HG03196 (cell line): ENCODE measurements around the gene MON1B.

ENCODE experiments used
- ATAC-seq: cut with Tn5 transposase; IDR thresholded peaks from one replicate; pipeline ENCODE4 v1.9.1; 2021; ENCODE audit not compliant: unreplicated experiment

MON1B gene

GRCh38 chr16:77195411-77195810, 4.4 kb downstream of the MON1B start:
- no peak for ATAC-seq

DNA sequence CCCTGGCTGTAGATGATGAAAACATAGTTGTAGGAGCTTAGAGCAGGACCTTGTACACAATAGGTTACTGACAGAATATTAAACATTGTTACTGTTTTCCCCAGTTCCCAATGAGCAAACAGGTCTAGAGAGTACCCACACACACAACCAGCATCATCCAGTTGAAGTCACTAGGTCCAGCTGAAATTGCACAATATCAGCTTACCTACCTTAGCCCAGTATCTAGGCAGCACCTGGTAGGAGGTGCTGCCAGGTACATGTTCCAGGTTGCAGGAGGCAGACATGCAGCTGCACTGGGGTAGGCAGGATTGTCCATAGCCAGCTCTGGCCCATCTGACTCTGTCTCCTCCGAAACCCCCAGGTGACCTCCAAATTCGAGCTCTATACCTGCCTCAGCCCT, 6.8 kb downstream of the MON1B start:
- ATAC-seq, result no peak

GRCh38 chr16:77199211-77199610, 8.2 kb downstream of the MON1B start, which contains the start of gene SYCE1L:
SYCE1L (plus strand) TSS chr16:77199408; CDS start chr16:77199452, 44 bp downstream.
- no peak for ATAC-seq

GRCh38 chr16:77206533-77206932, 15.5 kb downstream of the MON1B start:
- no peak for ATAC-seq

GRCh38 chr16:77207030-77207429, 16.0 kb downstream of the MON1B start:
- ATAC-seq, result no peak

- no peak for ATAC-seq
Measured at GRCh38 chr16:77208382-77208781, 17.4 kb downstream of the MON1B start.

DNA sequence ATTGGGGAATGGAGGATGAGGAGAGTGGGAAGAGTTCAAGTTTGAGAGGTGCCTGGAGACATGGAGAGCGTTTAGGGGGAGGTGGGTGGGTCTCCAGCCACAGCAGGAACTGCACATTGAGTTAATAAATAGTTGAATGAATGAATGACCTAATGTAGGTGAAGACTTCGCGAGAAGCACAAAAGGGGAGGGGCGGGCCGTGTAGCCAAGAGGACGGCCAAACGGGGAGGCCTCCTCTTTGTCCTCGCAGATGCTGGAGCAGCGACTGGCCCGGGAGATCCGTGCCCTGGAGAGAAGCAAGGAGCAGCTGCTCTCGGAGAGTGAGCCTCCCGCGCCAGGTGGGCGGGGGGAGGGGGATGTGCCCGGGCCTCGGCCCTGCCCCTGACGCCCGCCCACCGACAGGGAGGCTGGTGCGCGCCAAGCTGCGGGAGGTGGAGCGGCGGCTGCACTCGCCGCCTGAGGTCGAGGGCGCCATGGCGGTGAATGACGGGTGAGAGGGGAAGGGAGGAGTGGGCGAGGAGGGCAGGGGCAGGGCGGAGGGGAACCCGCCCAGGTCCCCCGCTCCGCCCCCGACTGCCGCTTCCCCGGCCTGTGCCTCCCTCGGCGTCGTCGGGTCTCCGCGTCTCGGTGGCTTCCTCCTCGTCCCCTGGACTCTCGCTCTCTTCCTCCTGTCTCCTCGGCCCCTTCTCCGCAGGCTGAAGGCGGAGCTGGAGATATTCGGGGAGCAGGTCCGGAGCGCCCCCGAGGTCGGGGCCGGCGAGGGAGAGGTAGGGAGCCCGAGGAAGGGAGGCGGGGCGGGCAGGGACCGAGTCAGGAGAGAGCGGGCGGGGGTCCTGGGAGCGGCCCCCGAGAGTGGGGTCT, 21.1 kb downstream of the MON1B start:
- peak; percentile 56 for ATAC-seq

DNA sequence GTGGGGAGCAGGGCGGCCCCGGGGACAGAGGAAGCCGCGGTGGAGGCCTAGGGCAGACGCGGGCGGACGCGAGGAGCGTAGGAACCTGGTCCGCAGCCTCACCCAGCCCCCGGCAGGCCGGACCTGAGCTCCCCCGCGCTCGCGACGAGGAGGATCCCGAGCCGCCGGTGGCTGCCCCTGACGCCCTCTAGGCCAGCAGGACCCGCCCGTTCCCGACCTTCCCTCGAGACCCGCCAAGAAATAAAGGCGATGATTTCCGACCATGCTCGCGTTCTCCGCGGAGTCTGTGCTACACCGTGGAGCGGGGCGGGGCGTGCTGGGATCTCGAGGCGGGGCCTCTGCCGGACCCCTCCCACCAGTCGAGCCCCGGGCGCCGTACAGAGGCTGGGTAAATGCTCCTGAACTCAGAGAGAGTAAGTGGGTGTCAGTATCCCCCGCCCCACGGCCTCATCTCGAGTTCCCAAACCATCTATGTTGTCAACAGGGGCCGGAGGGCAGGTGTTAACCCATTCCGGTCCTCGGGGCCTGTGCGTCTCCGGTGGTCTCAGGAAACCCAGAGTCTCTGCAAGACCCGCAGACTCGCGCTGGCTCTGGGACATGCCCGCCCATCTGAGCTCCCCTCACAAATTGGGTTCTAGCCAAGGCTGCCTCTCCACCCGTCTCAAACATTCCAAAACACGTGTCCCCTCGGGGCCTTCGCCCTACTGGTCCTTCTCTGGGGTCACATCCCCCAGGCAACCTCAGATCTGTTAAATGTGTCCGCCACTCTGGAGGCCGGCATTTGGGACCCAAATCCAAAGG, 22.0 kb downstream of the MON1B start:
- ATAC-seq, result peak; percentile 77

GRCh38 chr16:77213542-77214106, 22.6 kb downstream of the MON1B start:
- no peak for ATAC-seq

DNA sequence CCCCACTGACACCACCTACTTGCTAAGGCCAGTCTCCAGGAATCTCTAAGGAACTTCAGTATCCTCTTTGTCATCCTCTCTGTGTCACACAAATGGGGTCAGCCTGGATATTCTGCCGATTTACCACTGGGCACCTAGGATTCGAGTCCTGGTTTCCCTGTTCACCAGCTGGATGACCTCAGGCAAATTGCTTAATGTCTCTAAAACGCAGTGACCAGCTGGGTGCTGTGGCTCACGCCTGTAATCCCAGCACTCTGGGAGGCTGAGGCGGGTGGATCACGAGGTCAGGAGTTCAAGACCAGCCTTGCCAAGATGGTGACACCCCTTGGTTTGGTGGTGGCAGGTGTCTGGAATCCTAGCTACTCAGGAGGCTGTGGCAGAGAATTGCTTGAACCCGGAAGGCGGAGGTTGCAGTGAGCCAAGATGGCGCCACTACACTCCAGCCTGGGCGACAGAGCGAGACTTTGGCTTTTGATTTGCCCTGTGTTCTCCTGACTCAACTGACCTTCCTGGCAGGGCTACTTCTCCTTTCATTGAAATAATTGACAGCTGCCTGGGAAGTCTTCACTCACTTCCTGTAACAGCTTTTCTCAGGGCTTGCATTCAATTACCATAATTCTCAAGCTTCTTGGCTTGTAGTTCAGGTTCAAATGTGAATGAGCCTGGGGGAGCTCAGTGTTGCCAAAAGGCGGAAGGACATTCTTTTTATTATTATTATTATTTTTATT, 23.6 kb downstream of the MON1B start:
- ATAC-seq, result no peak

DNA sequence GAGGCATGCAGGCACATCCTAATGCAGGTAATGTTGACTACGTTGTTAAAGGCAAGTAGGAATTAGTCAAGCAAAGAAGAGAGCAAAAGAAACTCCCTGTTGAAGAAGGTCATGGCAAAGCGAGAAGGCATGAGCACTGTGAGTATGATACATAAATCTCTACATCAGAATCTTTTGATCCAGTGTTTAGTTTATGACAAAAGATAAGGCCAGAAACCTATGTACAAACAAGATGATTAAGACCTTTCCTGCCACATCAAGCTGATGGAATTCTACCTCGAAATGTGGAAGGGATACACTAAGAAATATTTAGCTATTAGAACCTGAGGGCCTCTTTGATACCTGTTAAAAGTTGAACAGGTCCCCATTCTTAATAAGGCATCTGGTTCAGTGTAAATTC, 28.4 kb downstream of the MON1B start:
- ATAC-seq, result no peak

DNA sequence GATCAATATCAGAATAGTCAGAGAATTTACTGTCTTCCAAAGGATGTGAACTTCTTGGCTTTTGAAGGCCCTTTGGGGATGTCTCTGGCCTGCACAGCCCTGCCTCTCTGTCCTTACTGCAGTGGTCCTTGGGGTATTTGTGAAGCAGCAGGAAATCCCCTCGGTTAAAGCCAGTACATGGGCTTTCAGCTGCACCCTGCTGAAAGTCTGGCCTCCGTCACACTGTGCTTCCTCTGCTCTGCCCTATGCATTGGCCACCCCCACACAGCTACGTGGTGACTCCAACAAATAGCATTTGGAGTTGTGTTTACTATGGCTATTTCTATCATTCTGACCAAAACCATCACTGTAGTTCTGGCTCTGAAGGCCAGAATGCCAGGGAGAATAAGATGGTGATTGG, 29.4 kb downstream of the MON1B start:
- peak; percentile 69 for ATAC-seq

- no peak for ATAC-seq
Measured at GRCh38 chr16:77221482-77221881, 30.5 kb downstream of the MON1B start.

DNA sequence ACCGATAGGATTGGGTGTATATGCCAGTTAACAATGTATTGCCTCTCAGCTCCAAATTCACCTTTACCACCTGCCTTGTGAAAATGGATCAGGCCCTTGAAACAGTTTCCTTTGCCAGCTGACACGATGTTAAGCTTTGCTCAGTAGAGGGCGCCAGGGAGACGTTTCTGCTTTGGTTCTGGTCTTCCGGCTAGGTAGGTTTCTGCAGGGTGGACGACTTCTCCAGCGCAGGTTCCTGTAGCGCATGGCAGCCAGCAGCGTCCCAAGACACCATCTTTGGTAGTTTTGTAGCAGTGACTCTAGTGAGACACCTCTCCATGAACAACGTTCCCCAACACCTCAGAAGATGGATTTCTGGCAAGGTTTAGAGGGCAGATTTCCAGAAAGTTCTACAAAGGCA, 32.2 kb downstream of the MON1B start:
- ATAC-seq, result no peak

- no peak for ATAC-seq
Measured at GRCh38 chr16:77225182-77225581, 34.2 kb downstream of the MON1B start.

- ATAC-seq, result no peak
Measured at GRCh38 chr16:77227745-77228144, 36.8 kb downstream of the MON1B start.

GRCh38 chr16:77231047-77231446, 40.1 kb downstream of the MON1B start:
- ATAC-seq, result no peak

- no peak for ATAC-seq
Measured at GRCh38 chr16:77233799-77234519, 43.0 kb downstream of the MON1B start.

DNA sequence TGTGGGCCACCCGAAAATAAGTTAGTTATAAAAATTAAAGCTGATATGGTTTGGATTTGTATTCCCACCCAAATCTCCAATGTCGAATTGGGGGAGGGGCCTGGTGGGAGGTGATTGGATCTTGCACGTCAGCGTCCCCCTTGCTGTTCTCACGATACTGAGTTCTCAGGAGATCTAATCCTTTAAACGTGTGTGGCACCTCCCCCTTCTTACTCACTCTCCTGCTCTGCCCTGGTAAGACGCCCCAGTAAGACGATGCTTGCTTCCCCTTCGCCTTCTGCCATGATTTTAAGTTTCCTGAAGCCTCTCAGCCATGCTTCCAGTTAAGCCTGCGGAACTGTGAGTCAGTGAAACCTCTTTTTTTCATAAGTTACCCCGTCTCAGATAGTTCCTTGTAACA, 43.6 kb downstream of the MON1B start:
- no peak for ATAC-seq

- peak; percentile 99 for ATAC-seq
Measured at GRCh38 chr16:77236063-77236511, 45.1 kb downstream of the MON1B start.
